ENCODE results near the gene OR9Q1.

Gene OR9Q1

GRCh38 chr11:58023435-58023931 lies at the start of gene OR9Q1:
TSS of gene OR9Q1 (plus strand) at chr11:58023881. CDS start at chr11:58179445, 155,564 bp downstream.
- no peak for TF ChIP-seq CTCF (IDR thresholded peaks at IDR 0.05; ENCODE audit: borderline replicate concordance, insufficient read depth, low read depth, low read length)

GRCh38 chr11:57974132-57974531 lies 49.5 kb upstream of the OR9Q1 start:
- no peak overlapping the region for H3K4me3 ChIP-seq (ENCODE audit: low read depth, low read length)
- TF ChIP-seq CTCF (IDR thresholded peaks at IDR 0.05; ENCODE audit: borderline replicate concordance, insufficient read depth, low read depth, low read length), result no peak

More at GRCh38 chr11:58023435-58023931, at the start of gene OR9Q1:
- no peak within 1 kb of the TSS for H3K4me3 ChIP-seq (ENCODE audit: low read depth, low read length)

GRCh38 chr11:57974848-57975601 lies 48.7 kb upstream of the OR9Q1 start:
- no peak overlapping the region for H3K4me3 ChIP-seq (ENCODE audit: low read depth, low read length)
- no peak for TF ChIP-seq CTCF (IDR thresholded peaks at IDR 0.05; ENCODE audit: borderline replicate concordance, insufficient read depth, low read depth, low read length)

GRCh38 chr11:57977709-57978108 lies 46.0 kb upstream of the OR9Q1 start:
- no peak for TF ChIP-seq CTCF (IDR thresholded peaks at IDR 0.05; ENCODE audit: borderline replicate concordance, insufficient read depth, low read depth, low read length)

GRCh38 chr11:57978686-57979531 lies 44.8 kb upstream of the OR9Q1 start:
- TF ChIP-seq CTCF (IDR thresholded peaks at IDR 0.05; ENCODE audit: borderline replicate concordance, insufficient read depth, low read depth, low read length), result no peak
- H3K4me3 ChIP-seq (ENCODE audit: low read depth, low read length), result no peak overlapping the region

More at GRCh38 chr11:57977709-57978108, 46.0 kb upstream of the OR9Q1 start:
- H3K4me3 ChIP-seq (ENCODE audit: low read depth, low read length), result no peak overlapping the region

GRCh38 chr11:57979532-57980079 lies 44.1 kb upstream of the OR9Q1 start:
- H3K4me3 ChIP-seq (ENCODE audit: low read depth, low read length), result no peak overlapping the region
- no peak for TF ChIP-seq CTCF (IDR thresholded peaks at IDR 0.05; ENCODE audit: borderline replicate concordance, insufficient read depth, low read depth, low read length)

Measured in GM12875 (cell line).